ENCODE measurements around the gene PPFIA2.

The PPFIA2 gene

DNA sequence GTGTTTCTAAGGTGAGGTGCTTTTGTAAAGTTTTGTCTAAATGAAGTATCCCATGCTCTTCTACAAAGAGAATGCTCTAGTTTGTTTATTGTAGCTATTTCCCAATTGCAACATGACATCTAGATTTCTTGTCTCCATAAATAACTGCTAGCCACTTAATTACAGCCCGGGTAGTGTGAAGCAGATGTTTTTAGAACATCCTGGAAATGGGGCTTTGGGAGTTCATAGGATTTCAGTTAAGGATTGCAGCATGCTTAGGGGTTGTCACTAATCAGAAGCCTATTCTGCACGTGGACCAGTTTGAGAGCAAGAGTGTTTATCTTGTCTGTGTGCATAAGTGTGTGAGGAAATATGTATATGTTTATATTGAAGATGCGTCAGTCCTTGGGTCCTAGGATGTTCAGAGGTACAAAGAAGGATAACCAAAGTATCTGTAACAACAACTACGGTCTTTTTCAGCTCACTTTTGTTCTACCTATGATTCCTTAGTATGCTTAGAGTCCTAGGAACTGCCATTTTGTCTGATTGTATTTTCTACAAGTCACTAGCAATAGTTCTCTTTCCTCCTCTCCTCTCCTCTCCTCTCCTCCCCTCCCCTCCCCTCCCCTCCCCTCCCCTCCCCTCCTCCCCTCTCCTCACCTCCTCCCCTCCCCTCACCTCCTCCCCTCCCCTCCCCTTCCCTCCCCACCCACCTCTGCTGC lies 546.0 kb downstream of the PPFIA2 start:
- no peak for DNase-seq

DNA sequence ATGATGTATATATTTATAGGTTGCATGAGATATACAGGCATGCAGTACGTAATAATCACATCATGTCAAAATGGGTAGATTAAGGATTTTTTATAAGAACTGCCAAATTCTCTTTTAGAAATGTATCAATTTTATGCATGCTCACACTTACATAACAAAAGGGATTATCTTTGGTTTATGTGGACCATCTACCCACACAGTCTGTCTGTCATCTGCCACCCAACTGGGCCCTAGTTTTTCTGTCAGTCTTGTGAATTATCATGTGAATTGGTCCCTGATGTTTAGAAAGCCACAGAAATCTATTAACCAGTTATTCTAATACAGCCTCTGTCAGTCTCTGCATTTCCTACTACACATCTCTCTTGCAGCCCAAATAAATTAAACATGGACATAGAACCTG lies 547.8 kb downstream of the PPFIA2 start:
- DNase-seq: no peak

DNA sequence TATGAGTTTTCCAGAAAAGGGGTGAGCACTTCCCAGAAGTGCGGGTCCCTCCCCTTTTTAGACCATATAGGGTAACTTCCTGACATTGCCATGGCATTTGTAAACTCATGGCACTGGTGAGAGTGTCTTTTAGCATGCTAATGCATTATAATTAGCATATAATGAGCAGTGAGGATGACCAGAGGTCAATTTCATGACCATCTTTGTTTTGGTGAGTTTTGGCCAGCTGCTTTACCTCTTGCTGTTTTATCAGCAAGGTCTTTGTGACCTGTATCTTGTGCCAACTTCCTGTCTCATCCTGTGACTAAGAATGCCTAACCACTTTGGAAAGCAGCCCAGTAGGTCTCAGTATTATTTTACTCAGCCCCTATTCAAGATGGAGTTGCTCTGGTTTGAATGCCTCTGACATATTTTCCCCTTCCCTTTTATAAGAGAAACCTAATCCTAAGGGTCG lies 549.4 kb downstream of the PPFIA2 start:
- peak in 1 of 56 donors; percentile 14 for DNase-seq

DNA sequence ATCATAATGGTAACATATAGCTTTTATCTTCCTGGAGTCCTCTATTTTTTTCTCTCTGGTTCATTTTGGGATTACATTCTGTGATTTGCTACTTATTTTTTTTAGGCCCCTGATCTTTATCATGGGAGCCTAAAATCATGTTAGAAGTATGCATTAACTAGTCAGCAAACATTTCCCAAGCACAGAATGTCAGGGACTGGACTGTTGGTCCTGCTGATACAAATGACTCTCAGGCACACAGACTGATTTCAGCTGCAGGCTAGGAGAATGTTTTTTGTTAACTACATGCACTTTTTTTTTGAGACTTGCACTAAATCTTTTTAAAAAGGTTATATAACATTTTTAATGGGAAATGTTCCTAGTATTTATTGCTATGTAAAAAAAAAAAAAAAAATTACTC lies 550.1 kb downstream of the PPFIA2 start:
- no peak for DNase-seq

DNA sequence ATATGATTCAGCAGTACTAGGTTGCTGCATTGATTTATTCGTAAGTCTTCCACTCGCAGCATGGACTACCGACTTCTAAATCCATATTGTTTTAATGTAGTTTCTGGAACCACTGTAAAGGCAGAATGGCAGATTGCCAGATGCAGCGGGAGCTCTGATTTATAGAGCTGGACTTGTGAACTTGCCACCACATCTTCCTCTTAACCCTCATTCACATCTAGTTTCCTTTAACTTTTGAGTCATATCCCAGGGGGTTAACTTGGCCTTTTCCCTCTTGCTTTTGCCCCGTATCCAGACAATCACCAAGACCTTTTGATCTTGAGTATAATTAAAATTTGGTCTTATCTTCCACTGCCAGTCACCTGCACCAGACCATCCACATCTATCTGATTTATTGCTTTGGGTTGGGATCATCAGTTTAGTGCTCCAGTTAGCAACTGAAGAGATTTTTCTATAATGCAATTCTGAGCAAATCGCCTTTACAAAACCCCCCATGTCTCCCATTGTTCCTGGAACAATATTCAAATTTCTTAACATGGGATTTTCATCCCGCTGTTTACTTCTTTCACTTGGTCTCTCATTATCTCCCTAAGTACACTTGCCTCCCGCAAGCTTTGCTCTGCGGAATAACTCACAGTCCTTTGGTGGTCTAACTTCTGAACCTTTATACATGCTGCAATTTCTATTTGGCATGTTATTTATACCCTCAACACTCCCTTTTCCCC lies 550.8 kb downstream of the PPFIA2 start:
- DNase-seq: no peak
